CD4-positive, alpha-beta T cell treated with Interferon gamma for 1 hour (primary cell): ENCODE results near the gene TRMT1L.
A peak's percentile ranks its signal among the peaks of the same experiment; 100 is the strongest.
"Not testable (repeated sequence)": the region's sequence is repeated elsewhere in the genome, so short reads cannot be mapped to it uniquely, and the experiment has no call there.

Experiments used
- DNase-seq: peaks from one replicate; pipeline ENCODE4 v3.0.0-alpha.2; 2020

The TRMT1L gene, protein sequence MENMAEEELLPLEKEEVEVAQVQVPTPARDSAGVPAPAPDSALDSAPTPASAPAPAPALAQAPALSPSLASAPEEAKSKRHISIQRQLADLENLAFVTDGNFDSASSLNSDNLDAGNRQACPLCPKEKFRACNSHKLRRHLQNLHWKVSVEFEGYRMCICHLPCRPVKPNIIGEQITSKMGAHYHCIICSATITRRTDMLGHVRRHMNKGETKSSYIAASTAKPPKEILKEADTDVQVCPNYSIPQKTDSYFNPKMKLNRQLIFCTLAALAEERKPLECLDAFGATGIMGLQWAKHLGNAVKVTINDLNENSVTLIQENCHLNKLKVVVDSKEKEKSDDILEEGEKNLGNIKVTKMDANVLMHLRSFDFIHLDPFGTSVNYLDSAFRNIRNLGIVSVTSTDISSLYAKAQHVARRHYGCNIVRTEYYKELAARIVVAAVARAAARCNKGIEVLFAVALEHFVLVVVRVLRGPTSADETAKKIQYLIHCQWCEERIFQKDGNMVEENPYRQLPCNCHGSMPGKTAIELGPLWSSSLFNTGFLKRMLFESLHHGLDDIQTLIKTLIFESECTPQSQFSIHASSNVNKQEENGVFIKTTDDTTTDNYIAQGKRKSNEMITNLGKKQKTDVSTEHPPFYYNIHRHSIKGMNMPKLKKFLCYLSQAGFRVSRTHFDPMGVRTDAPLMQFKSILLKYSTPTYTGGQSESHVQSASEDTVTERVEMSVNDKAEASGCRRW

DNA sequence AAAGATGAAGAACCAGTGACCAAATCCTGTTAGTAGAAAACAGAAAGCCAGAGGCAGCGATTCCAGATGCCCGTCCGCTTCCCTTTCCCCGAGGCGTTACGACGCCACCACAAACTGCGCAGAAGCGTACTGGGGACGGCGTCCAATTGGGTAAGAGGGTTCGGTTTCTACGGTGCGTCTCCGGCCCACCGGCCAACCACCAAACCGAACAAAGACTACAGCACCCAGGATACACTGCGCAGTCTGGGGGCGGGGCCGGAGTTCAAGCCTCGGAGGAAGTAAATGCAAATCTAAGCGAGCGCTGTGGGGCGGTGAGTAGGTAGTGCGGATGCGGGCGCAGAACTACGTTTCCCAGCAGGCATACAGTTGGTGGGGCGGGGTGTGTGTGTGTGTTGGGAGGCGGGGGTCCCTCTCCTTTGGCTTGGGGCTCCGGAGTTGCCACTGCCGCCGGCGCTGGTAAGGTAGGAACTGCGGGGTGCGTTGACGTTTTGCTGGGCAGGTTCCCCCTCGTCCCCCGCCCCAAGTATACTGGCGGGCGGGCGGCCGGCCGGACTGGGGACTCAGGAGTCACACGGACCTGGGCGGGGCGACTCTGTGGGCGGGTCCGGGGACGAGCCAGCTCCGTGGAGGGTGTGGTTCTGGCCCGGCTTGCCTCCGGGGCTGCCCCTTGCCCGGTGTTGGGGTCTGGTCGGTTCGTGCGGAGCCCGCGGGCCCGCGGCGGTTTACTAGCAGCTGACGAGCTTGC is at the start of gene TRMT1L, which contains the start of gene SWT1:
TSS of gene TRMT1L (minus strand) at position 100 of the 745 bp plus-strand sequence. CDS start 241 bp downstream, outside the sequence.
TSS of gene SWT1 (plus strand) at position 314 of the 745 bp plus-strand sequence. CDS start 3,675 bp downstream, outside the sequence.
- peak; percentile 98 for DNase-seq

DNA sequence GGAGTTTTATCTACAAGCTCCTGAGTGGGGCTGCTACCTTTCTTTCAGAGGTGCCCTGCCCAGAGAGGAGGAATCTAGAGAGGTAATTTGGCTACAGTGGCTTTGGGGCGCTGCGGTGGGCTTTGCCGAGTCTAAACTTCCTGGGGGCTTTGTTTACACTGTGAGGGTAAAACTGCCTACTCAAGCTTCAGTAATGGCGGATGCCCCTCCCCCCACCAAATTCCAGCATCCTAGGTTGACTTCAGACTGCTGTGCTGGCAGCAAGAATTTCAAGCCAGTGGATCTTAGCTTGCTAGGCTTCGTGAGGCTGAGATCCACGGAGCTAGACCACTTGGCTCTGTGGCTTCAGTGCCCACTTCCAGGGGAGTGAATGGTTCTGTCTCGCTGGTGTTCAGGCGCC is 44.1 kb upstream of the TRMT1L start:
- DNase-seq: no peak

DNA sequence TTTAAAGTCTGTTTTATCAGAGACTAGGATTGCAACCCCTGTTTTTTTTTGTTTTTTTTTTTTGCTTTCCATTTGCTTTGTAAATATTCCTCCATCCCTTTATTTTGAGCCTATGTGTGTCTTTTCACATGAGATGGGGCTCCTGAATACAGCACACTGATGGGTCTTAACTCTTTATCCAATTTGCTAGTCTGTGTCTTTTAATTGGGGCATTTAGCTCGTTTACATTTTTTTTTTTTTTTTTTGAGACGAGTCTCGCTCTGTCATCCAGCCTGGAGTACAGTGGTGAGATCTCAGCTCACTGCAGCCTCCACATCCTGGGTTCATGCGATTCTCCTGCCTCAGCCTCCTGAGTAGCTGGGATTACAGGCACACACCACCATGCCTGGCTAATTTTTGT is 42.0 kb upstream of the TRMT1L start:
- DNase-seq: not testable (repeated sequence)

- DNase-seq: no peak
These were observed 37.0 kb upstream of the TRMT1L start for GRCh38 chr1:185193756-185194155.

DNA sequence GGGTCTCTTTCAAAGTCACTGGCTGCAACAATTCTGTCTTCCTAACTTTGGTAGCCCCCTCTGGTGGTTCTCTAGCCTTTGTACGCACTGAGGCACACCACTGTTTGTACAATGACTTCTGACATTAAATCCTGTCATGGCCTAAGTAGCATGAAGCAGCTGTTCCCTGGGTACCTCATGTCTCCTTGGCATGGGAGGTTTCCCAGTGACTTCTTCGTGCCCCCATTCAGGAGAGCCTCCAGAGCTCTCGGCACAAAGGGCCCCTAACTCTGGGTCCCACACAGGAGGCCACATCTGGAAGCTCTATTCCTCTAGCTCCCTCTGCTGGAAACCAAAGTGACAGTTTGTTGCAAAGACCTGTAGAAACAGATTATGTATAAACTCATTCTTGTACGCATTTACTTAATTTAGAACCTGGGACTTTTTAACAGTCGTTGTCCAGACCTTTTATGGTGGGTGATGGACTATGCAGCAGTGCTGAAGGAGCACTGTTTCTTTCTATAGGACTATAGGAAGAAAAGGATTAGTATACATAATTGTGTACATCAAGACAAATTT is 13.6 kb upstream of the TRMT1L start:
- peak; percentile 18 for DNase-seq

- DNase-seq: no peak
These were observed 9.4 kb upstream of the TRMT1L start for GRCh38 chr1:185166106-185166505.

GRCh38 chr1:185162491-185162890 is 5.7 kb upstream of the TRMT1L start:
- DNase-seq: no peak

DNA sequence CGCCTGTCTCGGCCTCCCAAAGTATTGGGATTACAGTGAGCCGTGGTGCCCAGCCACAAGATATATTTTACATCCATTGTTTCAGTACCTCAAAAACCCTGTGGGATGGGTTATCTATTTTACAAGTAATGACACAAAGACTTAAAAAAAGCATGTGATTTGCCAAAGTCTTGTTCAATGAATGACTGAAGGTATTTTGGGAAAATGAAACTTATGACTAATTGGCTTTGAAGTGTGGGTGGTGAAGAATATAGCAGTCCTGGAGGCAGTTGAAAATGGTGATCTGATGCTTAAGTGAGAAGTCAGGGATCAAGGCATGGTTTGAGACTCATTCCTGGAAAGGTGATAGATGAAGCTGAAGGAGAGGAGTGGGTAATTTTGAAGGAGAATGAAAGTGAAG is 3.2 kb upstream of the TRMT1L start:
- DNase-seq: no peak

- no peak for DNase-seq
These were observed 2.0 kb upstream of the TRMT1L start for GRCh38 chr1:185158800-185159199.

DNA sequence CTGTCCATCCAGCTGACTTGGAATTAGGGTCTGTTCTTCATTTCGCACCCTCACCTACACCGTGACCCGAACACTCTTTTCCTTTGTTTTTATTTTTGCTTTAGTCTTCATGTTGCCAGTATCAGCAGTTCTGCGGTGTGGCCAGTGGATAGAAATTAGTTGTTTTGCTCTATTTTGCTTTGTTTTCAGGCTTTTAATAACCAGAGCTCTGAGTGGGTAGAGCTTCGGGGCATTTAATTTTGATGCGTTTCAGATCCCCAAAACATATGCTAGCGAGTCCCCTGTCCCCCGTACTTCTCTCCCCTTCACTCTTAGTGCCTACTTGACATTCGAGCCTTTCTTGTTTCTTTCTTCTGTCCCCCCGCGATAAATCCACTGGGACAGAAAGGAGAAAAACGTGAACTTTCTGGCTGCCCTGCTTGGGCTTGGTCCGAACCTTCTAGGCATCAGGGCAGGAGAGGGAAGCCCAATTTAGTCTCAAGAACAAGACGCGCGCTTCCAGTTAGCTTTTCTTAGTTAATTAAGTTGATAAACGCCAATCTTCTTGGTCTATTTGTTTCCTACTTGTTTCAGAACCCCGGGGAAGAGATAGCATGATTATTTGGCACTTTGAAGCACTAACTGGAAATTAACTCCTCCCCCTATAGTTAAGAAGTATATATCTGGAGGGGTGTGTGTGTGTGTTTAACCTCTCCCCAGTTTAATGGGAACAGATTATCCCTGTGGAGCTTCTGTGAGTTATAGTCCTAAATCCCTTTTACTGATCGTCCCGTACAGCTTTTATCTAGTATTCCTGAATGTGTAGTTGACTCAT is 1.1 kb upstream of the TRMT1L start:
- no peak for DNase-seq

DNA sequence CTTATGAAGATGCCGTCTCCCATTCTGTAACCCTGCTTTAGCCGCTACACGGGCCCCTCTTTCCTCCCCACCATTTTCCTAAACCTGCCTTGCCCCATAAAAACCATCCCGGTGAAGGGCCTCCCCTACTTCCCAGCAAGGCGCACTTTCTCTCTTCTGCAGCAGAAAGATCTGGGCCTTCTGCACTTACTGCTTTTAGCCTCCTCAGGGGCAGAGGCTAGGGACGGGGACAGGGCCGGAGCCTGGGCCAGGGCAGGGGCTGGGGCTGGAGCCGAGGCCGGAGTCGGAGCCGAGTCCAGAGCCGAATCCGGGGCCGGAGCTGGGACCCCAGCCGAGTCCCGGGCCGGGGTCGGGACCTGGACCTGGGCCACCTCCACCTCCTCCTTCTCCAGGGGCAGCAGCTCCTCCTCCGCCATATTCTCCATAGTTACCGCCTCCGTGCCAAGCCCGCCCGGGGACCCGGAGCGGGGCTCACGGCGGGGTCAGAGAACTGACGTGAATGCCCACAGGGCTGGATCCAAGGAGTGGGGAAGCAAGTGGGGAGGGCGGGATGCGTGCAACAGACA is 382 bp downstream of the TRMT1L start:
- no peak for DNase-seq

DNA sequence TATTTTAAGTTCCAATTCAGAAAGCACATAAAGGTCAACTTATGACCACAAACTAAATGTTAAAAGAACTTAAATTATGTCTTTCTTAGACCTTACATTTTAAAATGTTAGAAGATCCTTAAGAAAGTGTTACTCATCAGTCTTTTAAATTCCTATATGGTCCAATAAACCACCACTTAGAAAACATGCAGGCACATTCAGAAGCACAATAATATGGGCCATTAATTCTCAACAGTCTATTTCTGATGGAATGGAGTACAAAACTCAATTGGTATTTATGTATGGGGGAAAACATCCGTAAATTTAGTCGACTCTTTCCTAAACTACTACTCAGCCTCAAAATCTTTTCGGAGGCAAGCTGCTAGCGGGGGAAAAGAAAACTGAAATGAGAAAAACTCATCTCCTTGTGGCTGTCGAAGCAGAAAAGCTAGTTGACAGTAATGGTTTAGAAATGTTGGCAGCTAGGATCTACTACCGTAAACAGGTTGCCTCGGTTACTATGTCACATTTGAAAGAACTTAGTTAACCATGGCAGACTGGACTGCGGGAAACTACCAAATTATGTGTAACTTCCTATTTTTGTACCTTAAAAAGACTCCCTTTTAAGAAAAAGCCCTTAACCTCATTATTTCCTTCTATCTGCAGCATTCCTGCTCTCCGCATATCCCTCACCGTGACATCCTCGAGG is 1.0 kb downstream of the TRMT1L start:
- peak; percentile 26 for DNase-seq

GRCh38 chr1:185154912-185155513 is 1.7 kb downstream of the TRMT1L start:
- no peak for DNase-seq

GRCh38 chr1:185152187-185152767 is 4.5 kb downstream of the TRMT1L start:
- no peak for DNase-seq

GRCh38 chr1:185151215-185151614 is 5.5 kb downstream of the TRMT1L start:
- no peak for DNase-seq

DNA sequence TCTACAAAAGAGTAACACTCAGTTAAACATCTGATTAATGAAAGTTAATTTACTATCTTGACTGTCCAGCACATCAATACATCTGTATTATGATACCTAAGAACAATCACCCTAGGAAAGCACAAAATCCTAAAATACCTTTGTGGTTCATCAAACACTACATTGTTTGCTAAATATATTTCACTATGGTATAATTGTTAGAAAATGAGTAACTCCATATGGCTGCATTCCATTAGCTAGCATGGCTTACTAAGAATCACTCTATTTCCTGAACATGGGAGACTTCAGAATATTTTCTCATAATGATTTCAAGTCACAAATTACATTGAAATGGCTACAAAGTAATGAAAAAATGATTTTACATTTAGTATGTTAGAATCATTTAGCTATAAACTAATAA is 12.5 kb downstream of the TRMT1L start:
- DNase-seq: no peak

DNA sequence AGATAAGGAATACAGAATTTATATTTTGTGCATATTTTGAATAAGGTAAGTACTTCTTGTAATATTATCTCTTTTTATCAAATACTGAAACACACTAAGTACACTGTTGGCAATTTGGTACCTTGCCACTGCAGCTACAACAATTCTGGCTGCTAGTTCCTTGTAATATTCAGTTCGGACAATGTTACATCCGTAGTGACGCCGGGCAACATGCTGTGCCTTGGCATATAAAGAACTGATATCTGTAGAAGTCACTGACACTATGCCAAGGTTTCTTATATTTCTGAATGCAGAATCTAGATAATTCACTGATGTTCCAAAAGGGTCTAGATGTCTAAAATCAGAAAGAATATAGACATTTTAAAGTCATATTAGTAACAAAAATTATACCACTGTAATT is 17.5 kb downstream of the TRMT1L start:
- no peak for DNase-seq

DNA sequence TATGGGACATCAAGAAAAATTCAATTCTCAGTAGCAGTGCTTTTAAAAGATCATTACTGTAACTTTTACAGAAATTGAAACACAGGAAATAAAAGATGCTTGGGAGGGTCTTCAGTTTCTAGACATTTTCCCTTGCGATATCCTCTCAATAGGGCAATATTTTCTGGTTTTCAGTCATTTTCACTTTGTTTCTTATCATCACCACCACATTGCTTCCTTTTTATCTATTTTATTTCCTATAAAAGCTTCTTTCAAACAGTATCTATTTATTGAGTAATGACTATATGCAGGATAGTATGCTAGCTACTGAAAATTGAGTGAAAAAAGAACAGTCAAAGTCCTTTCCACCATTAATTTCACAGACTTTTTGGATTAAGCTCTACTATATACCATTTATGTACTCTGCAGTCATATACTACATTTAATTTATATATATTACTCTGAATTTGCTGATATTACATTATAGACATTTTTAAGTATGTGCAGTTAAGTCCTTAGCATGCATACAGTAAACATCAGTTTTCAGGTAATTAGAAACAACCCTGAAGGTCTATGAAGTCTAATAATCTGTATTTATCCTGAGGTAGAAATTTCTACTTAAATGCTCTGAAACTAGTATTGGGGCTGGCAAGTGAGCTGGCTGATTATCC is 18.7 kb downstream of the TRMT1L start:
- DNase-seq: no peak

- DNase-seq: no peak
These were observed 24.2 kb downstream of the TRMT1L start for GRCh38 chr1:185132534-185132933.

- no peak for DNase-seq
These were observed 27.0 kb downstream of the TRMT1L start for GRCh38 chr1:185129708-185130107.
